ENCODE measurements around the gene ADGRG6.

- TF ChIP-seq CTCF (conservative IDR thresholded peaks at IDR 0.05 in 1 of 2, IDR thresholded peaks at IDR 0.05 in 1 of 2; ENCODE audit: low read depth in 1 of 2, low read length in 2 of 2), result no peak
- no peak for TF ChIP-seq EZH2 (IDR thresholded peaks at IDR 0.05; ENCODE audit: low read length, missing control alignments)
Observed at GRCh38 chr6:142275236-142276006, 26.4 kb upstream of the ADGRG6 start.
